Liver (tissue), 9 donors: Measurements from ENCODE around the gene GALK1. TPM values are rescaled to one million over a fixed set of nuclear protein-coding genes. Genes with fewer than 3 reads are reported as not detected.
A peak's percentile ranks its signal among the peaks of the same experiment; 100 is the strongest.

Source experiments
- DNase-seq: peaks from one replicate; pipeline ENCODE4 v3.0.0-alpha.2; 2017; ENCODE audit warnings: low spot score
- H3K27ac ChIP-seq, 2 donors: one replicate each; pipeline ENCODE4 v1.7.0; 2013; ENCODE audit warnings: inconsistent platforms in 2 of 2, low read length in 2 of 2, control low read depth in 1 of 2, low read depth in 1 of 2, mild to moderate bottlenecking in 1 of 2
- H3K27me3 ChIP-seq, 4 donors: one replicate each; pipeline versions ENCODE4 v1.6.1 to v1.7.0; 2013; ENCODE audit warnings: low read length in 3 of 4, inconsistent platforms in 1 of 4, mild to moderate bottlenecking in 1 of 4, moderate library complexity in 1 of 4; ENCODE audit not compliant: control insufficient read depth in 4 of 4, insufficient read depth in 4 of 4
- H3K36me3 ChIP-seq, 4 donors: one replicate each; pipeline versions ENCODE4 v1.6.1 to v1.7.0; 2013; ENCODE audit warnings: low read length in 3 of 4, mild to moderate bottlenecking in 3 of 4, low read depth in 1 of 4, moderate library complexity in 1 of 4; ENCODE audit not compliant: control insufficient read depth in 4 of 4, insufficient read depth in 3 of 4
- H3K4me1 ChIP-seq, 4 donors: one replicate each; pipeline versions ENCODE4 v1.6.1 to v1.7.0; 2013; ENCODE audit warnings: low read length in 3 of 4, mild to moderate bottlenecking in 3 of 4, moderate library complexity in 1 of 4; ENCODE audit not compliant: control insufficient read depth in 4 of 4, insufficient read depth in 4 of 4
- H3K4me3 ChIP-seq, 3 donors: one replicate each; pipeline versions ENCODE4 v1.6.1 to v1.7.0; 2013; ENCODE audit warnings: low read length in 3 of 3, control low read depth in 1 of 3, low read depth in 1 of 3, mild to moderate bottlenecking in 1 of 3
- H3K9ac ChIP-seq, 2 donors: one replicate each; pipeline ENCODE4 v1.7.0; 2013; ENCODE audit warnings: low read length in 2 of 2, mild to moderate bottlenecking in 2 of 2, moderate library complexity in 2 of 2, control low read depth in 1 of 2, low read depth in 1 of 2
- H3K9me3 ChIP-seq, 4 donors: one replicate each; pipeline versions ENCODE4 v1.6.1 to v1.7.0; 2013; ENCODE audit warnings: low read length in 3 of 4; ENCODE audit not compliant: control insufficient read depth in 4 of 4
- EGR1 ChIP-seq, 2 donors: IDR thresholded peaks; 2 replicates each; pipeline ENCODE4 v1.6.1; 2016 to 2018; ENCODE audit warnings: antibody characterized with exemption in 2 of 2, low read depth in 2 of 2
- FOXA1 ChIP-seq: IDR thresholded peaks from 2 replicates; pipeline ENCODE4 v1.6.1; 2016; ENCODE audit warnings: antibody characterized with exemption
- FOXA2 ChIP-seq: IDR thresholded peaks from 2 replicates; pipeline ENCODE4 v1.6.1; 2016; ENCODE audit warnings: antibody characterized with exemption
- GABPA ChIP-seq, 2 donors: IDR thresholded peaks in 1 of 2; conservative IDR thresholded peaks in 1 of 2; 2 replicates each; pipeline ENCODE4 v1.6.1; 2016; ENCODE audit warnings: antibody characterized with exemption in 2 of 2, mild to moderate bottlenecking in 1 of 2, moderate library complexity in 1 of 2
- HNF4A ChIP-seq, 2 donors: conservative IDR thresholded peaks; 2 replicates each; pipeline ENCODE4 v1.6.1; 2016; ENCODE audit warnings: antibody characterized with exemption in 2 of 2, mild to moderate bottlenecking in 2 of 2
- HNF4G ChIP-seq: IDR thresholded peaks from 2 replicates; pipeline ENCODE4 v1.6.1; 2016; ENCODE audit warnings: antibody characterized with exemption
- JUND ChIP-seq, 2 donors: IDR thresholded peaks; 2 replicates each; pipeline ENCODE4 v1.6.1; 2016; ENCODE audit warnings: antibody characterized with exemption in 2 of 2
- NR2F2 ChIP-seq: IDR thresholded peaks from 2 replicates; pipeline ENCODE4 v1.6.1; 2016; ENCODE audit warnings: antibody characterized with exemption
- RAD21 ChIP-seq, 2 donors: IDR thresholded peaks; 2 replicates each; pipeline ENCODE4 v1.6.1; 2016; ENCODE audit warnings: antibody characterized with exemption in 2 of 2, mild to moderate bottlenecking in 2 of 2
- RXRA ChIP-seq, 2 donors: IDR thresholded peaks; 2 replicates each; pipeline ENCODE4 v1.6.1; 2017 to 2018; ENCODE audit warnings: antibody characterized with exemption in 2 of 2, mild to moderate bottlenecking in 1 of 2
- SP1 ChIP-seq: IDR thresholded peaks from 2 replicates; pipeline ENCODE4 v1.6.1; 2018; ENCODE audit warnings: antibody characterized with exemption, mild to moderate bottlenecking
- TAF1 ChIP-seq: conservative IDR thresholded peaks from 2 replicates; pipeline ENCODE4 v1.6.1; 2016; ENCODE audit warnings: antibody characterized with exemption, mild to moderate bottlenecking
- WGBS: extraction: QIAGEN DNeasy Blood & Tissue Kit; methylation state at CpG from one replicate; pipeline ENCODE4 v1.1.7; 2013; 5-methylcytosine and 5-hydroxymethylcytosine counted together
- polyA plus RNA-seq, 2 donors: library from polyadenylated mRNA; stranded (reverse) in 1 of 2; unstranded in 1 of 2; fragments of 200-250 nt in 1 of 2; fragments of >200 nt in 1 of 2; fragmentation: Nextera tagmentation in 1 of 2; extraction: Ambion mirVana in 1 of 2; gene quantifications; one replicate each; pipeline versions ENCODE4 v1.2.1 to v1.2.3, GENCODE V29; 2013 to 2015
- total RNA-seq, 2 donors: library from RNA; depleted of rRNA; stranded (reverse); fragments of >200 nt; gene quantifications; one replicate each; pipeline ENCODE4 v1.2.3, GENCODE V29; 2014
- TF ChIP-seq, protein P1 (sequence below): IDR thresholded peaks from 2 replicates; pipeline ENCODE4 v1.6.1; 2016; ENCODE audit warnings: antibody characterized with exemption
- TF ChIP-seq, protein P2 (sequence below): IDR thresholded peaks from 2 replicates; pipeline ENCODE4 v1.6.1; 2016; ENCODE audit warnings: antibody characterized with exemption, mild to moderate bottlenecking
- TF ChIP-seq, protein P3 (sequence below): IDR thresholded peaks from 2 replicates; pipeline ENCODE4 v1.6.1; 2016; ENCODE audit warnings: antibody characterized with exemption
- donor health status: healthy.
- donor health status: healthy.
- donor health status: healthy.
- donor health status: healthy.
- donor health status: healthy.

Gene GALK1
- total and polyA plus RNA-seq, 4 donors, result 59.0 to 230 (median 95.9) TPM

DNA sequence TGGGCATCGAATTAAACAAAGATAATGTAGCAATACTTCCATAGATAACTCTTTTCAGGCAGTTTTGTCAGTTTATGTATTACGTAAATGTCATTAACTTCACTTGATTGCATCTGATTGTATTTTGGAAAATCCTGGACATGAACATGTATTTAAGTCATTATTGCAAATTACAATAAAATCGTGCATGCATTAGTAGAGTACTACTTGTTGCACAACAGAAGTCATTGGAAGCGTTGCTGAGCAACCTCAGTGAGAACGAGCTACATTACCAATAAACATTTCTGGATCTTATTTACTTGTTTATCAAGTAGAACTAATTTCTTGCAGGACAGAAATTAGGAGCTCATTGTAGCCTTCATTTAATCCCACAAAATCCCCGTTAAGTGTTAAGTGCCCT, 26.3 kb upstream of the GALK1 start:
- no peak for DNase-seq
- Histone ChIP-seq H3K36me3 (peaks cover 0 to 10% (median 5%) of the 10 kb centered on the region in 4 donors), H3K4me1 (peaks cover 0 to 2% (median 1%) of the 10 kb centered on the region in 4 donors)

DNA sequence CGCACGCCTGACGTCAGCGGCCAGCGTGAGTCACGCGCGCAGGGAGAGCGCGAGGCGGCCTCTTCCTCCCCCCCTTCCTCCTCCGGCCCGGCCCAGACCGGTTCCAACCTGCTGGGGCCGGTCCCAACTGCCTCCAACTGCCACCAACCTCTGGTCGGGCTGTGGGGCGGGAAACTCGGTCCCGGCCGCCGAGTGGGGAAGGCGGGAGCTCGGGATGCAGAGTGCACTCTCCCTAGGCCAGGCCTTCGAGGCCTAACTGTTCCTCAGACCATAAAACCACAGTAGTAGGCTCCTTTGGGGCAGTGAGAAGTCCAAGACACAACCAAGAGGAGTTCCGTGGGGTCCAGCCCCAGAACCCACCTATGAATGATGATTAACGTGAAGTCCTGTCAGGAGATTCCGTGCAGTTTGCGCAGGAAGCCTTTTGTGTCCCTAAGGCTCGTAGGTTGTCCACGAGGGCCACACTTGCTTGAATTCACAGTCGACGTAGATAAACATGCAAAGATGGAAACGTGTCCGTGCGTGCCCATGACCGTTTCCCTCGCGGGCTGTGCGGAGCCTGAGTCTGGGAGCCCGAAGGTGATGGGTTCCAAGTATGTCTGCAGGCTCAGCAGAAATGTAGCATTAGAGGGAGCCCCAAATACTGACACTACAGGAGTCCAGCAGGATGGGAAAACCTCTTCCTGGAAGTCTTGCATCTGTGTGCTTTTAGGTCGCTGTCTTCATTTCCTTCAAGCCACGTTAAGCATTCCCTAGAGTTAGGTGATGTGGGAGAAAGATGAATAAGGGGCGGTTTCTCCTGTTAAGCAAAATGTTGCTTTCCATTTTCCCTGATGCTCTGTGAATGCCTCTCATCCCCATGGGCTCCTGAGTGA, 20.3 kb upstream of the GALK1 start:
- H3K27me3 ChIP-seq, result no peaks in the 10 kb centered on the region
- H3K4me1 ChIP-seq, result peaks cover 2 to 24% (median 10%) of the 10 kb centered on the region in 4 donors
- H3K27ac ChIP-seq, result peak overlapping the region; percentile 96 to 99
- DNase-seq, result peak; percentile 94
- H3K36me3 ChIP-seq, result no peaks in the 10 kb centered on the region
- peak overlapping the region; percentile 95 to 98 for H3K9ac ChIP-seq
- TF ChIP-seq, protein P1, sequence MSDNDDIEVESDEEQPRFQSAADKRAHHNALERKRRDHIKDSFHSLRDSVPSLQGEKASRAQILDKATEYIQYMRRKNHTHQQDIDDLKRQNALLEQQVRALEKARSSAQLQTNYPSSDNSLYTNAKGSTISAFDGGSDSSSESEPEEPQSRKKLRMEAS, result peak; percentile 31
- TF ChIP-seq NR2F2, result no peak
- TF ChIP-seq HNF4A (conservative IDR thresholded peaks at IDR 0.05), result peak in 1 of 2 donors; percentile 6
- peak; percentile 39 to 75 for TF ChIP-seq JUND (IDR thresholded peaks at IDR 0.05)
- TF ChIP-seq SP1, result no peak
- peak; percentile 10 to 27 for TF ChIP-seq RAD21 (IDR thresholded peaks at IDR 0.05)
- TF ChIP-seq RXRA (IDR thresholded peaks at IDR 0.05), result no peak
- no peak for TF ChIP-seq GABPA (IDR thresholded peaks at IDR 0.05 in 1 of 2, conservative IDR thresholded peaks at IDR 0.05 in 1 of 2)
- TF ChIP-seq, protein P2, sequence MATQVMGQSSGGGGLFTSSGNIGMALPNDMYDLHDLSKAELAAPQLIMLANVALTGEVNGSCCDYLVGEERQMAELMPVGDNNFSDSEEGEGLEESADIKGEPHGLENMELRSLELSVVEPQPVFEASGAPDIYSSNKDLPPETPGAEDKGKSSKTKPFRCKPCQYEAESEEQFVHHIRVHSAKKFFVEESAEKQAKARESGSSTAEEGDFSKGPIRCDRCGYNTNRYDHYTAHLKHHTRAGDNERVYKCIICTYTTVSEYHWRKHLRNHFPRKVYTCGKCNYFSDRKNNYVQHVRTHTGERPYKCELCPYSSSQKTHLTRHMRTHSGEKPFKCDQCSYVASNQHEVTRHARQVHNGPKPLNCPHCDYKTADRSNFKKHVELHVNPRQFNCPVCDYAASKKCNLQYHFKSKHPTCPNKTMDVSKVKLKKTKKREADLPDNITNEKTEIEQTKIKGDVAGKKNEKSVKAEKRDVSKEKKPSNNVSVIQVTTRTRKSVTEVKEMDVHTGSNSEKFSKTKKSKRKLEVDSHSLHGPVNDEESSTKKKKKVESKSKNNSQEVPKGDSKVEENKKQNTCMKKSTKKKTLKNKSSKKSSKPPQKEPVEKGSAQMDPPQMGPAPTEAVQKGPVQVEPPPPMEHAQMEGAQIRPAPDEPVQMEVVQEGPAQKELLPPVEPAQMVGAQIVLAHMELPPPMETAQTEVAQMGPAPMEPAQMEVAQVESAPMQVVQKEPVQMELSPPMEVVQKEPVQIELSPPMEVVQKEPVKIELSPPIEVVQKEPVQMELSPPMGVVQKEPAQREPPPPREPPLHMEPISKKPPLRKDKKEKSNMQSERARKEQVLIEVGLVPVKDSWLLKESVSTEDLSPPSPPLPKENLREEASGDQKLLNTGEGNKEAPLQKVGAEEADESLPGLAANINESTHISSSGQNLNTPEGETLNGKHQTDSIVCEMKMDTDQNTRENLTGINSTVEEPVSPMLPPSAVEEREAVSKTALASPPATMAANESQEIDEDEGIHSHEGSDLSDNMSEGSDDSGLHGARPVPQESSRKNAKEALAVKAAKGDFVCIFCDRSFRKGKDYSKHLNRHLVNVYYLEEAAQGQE, result peak; percentile 76
- peak overlapping the region; percentile 66 to 94 (median 74) for H3K4me3 ChIP-seq
- 7% methylated on average over 43 of the region's 43 CpGs for WGBS
- no peaks in the 10 kb centered on the region for H3K9me3 ChIP-seq

More for the DNA sequence above, 26.3 kb upstream of the GALK1 start:
- H3K27ac ChIP-seq, result no peak overlapping the region
- no peak overlapping the region for H3K9ac ChIP-seq
- H3K4me3 ChIP-seq, result no peak overlapping the region
- H3K27me3 ChIP-seq, result no peaks in the 10 kb centered on the region
- WGBS, result 87% methylated on average over 6 of the region's 6 CpGs
- TF ChIP-seq EGR1 (IDR thresholded peaks at IDR 0.05; ENCODE audit: low read depth in 2 of 2), result no peak
- no peak for TF ChIP-seq FOXA2
- no peak for TF ChIP-seq HNF4A (conservative IDR thresholded peaks at IDR 0.05)
- TF ChIP-seq RXRA (IDR thresholded peaks at IDR 0.05), result no peak
- TF ChIP-seq SP1, result no peak
- H3K9me3 ChIP-seq, result no peaks in the 10 kb centered on the region

DNA sequence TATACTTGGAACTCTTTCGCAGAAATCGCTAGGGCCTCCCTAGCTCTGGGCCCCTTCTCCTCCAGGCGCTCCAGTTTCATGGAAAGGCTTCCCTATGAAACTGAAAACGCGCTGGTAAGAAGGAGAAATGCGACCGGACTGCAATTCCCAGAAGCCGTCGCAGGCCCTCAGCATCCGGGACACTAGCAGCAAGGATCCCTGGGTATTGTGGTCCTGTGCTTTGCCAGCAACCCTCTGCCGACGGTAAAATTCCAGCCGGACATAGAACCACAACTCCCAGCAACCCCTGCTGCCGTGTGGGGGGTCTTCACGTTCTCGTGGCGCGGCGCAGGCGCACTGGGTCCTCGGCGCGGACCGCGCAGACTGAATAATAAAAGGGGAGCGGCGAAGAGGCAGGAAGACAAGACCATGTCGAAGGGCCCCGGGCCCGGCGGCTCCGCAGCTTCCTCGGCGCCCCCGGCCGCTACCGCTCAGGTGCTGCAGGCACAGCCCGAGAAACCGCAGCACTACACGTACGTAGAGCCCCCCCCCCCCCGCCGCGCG, 19.6 kb upstream of the GALK1 start, which contains the start of gene UNK:
Gene UNK, plus strand, starts transcription at position 334 of the 543 bp plus-strand sequence. Its CDS starts 75 bp downstream, at position 409.
- under 1% methylated on average over 45 of the region's 45 CpGs for WGBS
- Histone ChIP-seq H3K36me3 (no peaks in the 10 kb centered on the region), H3K4me3 (peak within 1 kb of the TSS; percentile 66 to 94 (median 74)), H3K27ac (peak within 1 kb of the TSS; percentile 96 to 99), H3K9me3 (no peaks in the 10 kb centered on the region), H3K4me1 (peaks cover 2 to 27% (median 10%) of the 10 kb centered on the region in 4 donors), H3K9ac (peak within 1 kb of the TSS; percentile 97 to 98), H3K27me3 (no peaks in the 10 kb centered on the region)
- peak; percentile 95 for DNase-seq
- TF ChIP-seq RXRA (IDR thresholded peaks at IDR 0.05) (peak in 1 of 2 donors; percentile 12), TAF1 (peak; percentile 82), RAD21 (IDR thresholded peaks at IDR 0.05) (no peak), FOXA1 (no peak), EGR1 (IDR thresholded peaks at IDR 0.05; ENCODE audit: low read depth in 2 of 2) (no peak), HNF4A (conservative IDR thresholded peaks at IDR 0.05) (peak in 1 of 2 donors; percentile 22), HNF4G (no peak)
- TF ChIP-seq, protein P3, sequence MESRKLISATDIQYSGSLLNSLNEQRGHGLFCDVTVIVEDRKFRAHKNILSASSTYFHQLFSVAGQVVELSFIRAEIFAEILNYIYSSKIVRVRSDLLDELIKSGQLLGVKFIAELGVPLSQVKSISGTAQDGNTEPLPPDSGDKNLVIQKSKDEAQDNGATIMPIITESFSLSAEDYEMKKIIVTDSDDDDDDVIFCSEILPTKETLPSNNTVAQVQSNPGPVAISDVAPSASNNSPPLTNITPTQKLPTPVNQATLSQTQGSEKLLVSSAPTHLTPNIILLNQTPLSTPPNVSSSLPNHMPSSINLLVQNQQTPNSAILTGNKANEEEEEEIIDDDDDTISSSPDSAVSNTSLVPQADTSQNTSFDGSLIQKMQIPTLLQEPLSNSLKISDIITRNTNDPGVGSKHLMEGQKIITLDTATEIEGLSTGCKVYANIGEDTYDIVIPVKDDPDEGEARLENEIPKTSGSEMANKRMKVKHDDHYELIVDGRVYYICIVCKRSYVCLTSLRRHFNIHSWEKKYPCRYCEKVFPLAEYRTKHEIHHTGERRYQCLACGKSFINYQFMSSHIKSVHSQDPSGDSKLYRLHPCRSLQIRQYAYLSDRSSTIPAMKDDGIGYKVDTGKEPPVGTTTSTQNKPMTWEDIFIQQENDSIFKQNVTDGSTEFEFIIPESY, result peak; percentile 88
- TF ChIP-seq, protein P2, result peak; percentile 95
- TF ChIP-seq, protein P1, result peak; percentile 40
